GM21526 (cell line): ENCODE results near the gene CTDSPL.
"Not testable (repeated sequence)": the region's sequence is repeated elsewhere in the genome, so short reads cannot be mapped to it uniquely, and the experiment has no call there.

ENCODE experiments used
- ATAC-seq: cut with Tn5 transposase; IDR thresholded peaks from one replicate; pipeline ENCODE4 v1.9.1; 2021; ENCODE audit warnings: moderate library complexity; ENCODE audit not compliant: unreplicated experiment, low FRiP score

The CTDSPL gene

GRCh38 chr3:37861620-37862041 is at the start of gene CTDSPL:
Gene CTDSPL, plus strand, starts transcription at chr3:37861880. Its CDS starts 320 bp downstream, at chr3:37862200.
- no peak for ATAC-seq

DNA sequence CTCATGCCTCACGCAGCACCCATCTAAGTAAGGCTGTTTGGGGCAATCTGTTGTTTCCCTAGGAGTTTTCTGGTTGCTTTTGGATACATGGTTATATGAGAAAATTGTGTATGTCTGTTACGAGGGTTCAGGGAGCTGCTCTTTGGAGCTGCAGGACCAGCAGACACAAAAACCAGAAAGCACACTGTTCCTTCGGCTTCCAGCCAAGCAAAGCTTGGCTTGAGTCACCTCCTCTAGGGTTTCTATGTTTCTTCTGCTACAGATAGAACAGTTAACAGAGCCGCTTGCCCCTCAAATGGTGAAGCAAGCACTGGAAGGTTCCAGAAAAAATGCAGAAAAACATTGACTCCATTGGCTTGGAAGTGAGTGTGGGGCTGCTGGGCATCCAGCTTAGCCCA is 49.2 kb upstream of the CTDSPL start:
- no peak for ATAC-seq

- ATAC-seq, result peak; percentile 51
Measured at GRCh38 chr3:37813403-37813802, 48.3 kb upstream of the CTDSPL start.

- no peak for ATAC-seq
Measured at GRCh38 chr3:37814547-37814946, 47.1 kb upstream of the CTDSPL start.

DNA sequence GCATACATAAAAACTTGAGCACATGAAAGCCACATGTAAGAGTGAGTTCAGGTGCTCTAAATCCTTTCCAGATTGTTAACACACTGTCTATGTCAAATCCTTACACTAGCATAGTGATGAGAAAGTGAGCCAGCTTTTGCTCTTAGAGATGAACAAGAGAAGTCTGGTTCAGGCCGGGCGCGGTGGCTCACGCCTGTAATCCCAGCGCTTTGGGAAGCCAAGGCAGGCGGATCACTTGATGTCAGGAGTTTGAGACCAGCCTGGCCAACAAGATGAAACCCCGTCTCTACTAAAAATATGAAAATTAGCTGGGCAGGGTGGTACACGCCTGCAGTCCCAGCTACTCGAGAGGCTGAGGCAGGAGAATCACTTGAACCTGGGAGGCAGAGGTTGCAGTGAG is 46.5 kb upstream of the CTDSPL start:
- not testable (repeated sequence) for ATAC-seq

DNA sequence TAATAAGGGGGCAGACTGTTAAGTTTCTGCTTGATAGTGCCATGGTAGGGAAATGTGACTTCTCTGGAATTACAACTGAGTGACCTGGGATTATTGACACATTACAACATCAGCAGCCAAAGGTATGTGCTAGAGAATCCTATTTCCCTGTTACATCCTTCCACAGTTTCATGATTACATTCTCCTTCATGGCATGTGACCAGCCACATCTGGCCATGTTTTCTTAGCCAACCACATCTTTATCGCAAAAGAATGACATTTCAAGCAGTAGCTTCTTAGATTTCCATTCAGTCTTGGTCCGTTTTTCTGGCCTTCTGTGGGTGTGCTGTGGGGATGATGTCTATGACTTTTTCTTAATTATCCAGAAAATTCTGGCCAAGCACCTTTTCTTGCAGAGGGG is 45.4 kb upstream of the CTDSPL start:
- no peak for ATAC-seq

DNA sequence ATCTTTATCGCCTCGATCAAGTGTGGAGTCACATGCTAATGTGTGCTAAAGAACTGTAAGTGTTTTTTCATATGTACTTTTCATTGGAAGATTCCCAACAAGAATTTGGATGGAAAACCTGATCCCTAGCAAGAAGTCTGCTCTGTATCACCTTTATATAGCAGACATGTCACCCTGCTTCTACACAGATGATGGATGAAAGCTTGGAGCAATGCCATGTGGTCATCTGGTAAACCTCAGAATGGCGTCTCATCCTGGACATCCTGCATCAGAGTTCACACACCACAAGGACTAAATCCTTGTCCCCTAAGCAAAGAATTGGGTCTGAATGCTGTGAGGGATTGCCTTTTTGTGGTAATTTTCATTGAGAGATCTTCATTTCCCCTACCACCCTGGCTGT is 42.1 kb upstream of the CTDSPL start:
- ATAC-seq, result no peak

DNA sequence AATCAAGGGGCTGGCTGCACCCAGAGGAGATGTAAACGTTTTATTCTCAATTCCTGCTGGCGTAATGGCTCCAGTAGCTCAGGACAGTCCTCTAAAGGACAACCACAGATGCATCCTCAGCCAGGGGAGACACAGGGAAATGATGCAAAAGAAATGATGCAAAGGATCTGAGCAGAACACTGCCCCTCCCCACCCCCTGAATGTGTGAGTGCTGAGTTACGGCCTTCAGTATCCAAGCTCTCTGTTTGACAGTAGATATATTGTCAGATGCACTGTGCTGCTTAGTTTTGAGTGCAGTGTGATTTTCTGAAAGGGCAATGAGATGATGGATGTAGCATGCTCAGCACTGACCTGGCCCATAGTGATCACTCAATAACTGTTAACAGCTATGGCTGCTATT is 41.4 kb upstream of the CTDSPL start:
- no peak for ATAC-seq

DNA sequence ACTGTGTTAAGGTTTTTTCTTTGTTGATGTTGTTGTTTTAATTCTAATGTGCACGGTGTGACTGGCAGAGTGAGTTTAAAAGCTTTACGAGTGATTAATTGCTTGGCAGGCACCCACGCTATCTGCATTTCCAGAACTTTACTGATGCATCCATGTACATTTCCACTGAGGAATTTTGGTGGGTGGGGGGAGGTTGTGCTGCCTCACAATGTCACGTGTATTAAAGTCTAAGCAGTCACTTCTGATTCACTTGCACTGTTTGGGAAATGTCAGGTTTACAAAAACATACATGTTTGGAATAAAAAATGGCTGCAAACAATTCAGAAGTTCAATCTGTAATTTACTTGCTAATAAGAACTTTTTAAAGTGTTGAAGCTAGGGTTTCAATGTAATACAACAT is 38.5 kb upstream of the CTDSPL start:
- ATAC-seq, result no peak

DNA sequence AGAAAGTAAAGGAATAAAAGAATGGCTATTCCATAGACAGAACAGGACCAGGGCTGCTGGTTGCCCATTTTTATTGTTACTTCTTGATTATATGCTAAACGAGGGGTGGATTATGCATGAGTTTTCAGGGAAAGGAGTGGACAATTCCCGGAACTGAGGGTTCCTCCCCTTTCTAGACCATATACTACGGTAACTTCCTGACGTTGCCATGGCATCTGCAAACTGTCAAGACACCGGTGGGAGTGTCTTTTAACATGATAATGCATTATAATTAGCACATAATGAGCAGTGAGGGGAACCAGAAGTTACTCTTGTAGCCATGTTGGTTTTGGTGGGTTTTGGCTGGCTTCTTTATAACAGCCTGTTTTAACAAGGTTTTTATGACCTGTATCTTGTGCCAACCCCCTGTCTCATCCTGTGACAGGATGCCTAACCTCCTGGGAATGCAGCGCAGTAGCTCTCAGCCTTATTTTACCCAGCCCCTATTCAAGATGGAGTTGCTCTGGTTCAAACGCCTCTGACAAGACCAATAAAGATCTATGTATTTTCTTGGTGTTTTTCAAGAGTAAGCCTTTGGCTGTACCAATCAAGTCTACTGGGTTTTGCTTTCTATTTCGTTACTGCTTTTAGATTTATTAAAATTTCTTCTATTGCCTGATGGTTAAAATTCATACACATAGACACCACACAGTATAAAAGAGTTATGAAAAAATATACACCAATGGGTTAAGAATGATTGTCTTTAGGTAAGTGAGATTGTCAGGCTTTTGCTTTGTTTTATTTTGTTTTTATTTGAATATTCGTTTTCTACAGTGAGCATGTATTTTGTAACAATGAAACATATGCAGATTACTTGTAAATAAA is 37.4 kb upstream of the CTDSPL start:
- ATAC-seq, result no peak

GRCh38 chr3:37824954-37825328 is 36.7 kb upstream of the CTDSPL start:
- no peak for ATAC-seq

DNA sequence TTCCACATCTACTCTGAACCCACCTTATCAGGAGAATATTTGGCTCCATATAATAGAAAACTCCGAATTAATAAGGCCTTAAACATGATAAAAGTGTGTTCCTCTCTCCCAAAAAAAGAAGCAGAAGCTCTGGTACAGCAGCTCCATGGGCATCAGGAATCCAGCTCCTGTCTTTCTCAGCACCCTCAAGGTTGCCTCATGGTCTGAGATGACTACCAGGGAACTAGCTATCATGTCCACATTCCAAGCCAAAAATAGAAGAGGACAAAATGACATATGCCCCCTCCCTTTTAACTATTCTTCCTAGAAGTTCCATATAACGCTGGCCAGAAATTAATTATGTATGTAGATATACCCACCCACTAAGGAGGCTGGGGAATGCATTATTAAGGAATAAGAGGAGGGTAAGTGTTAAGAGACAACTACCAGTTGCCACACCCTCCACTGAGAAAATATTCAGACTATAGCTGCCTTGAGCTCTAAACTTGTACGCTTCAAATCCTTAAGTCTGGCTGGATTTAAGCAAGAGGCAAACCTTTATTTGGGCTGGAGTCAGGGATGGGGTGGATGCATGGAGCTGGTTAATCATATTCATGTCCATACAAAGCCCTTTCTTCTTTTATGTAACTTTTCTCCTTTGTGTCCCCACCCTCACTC is 35.8 kb upstream of the CTDSPL start:
- ATAC-seq, result no peak

GRCh38 chr3:37826502-37826901 is 35.2 kb upstream of the CTDSPL start:
- ATAC-seq, result no peak

- no peak for ATAC-seq
Measured at GRCh38 chr3:37826933-37827332, 34.7 kb upstream of the CTDSPL start.

- no peak for ATAC-seq
Measured at GRCh38 chr3:37832480-37832879, 29.2 kb upstream of the CTDSPL start.

- ATAC-seq, result no peak
Measured at GRCh38 chr3:37833302-37834186, 28.1 kb upstream of the CTDSPL start.

GRCh38 chr3:37836589-37836988 is 25.1 kb upstream of the CTDSPL start:
- no peak for ATAC-seq

DNA sequence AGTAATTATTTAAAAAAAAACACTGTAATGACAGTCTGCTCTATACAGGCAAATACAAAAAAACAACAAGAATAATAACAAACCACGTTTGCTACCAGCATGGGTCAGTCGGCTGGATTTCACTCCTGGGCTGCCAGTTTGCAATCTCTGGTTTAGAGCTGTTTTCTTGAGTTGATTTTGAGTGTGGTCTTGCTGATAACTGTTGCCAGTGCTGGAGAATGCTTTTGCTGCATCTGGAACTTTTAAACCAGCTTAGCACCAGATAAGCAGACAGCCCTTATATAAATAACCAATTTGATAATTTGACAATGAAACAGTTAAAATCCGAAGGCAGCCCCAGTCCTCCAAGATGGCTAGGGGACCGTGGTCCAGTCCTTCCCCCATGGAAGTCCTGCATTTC is 14.0 kb upstream of the CTDSPL start:
- ATAC-seq, result no peak

DNA sequence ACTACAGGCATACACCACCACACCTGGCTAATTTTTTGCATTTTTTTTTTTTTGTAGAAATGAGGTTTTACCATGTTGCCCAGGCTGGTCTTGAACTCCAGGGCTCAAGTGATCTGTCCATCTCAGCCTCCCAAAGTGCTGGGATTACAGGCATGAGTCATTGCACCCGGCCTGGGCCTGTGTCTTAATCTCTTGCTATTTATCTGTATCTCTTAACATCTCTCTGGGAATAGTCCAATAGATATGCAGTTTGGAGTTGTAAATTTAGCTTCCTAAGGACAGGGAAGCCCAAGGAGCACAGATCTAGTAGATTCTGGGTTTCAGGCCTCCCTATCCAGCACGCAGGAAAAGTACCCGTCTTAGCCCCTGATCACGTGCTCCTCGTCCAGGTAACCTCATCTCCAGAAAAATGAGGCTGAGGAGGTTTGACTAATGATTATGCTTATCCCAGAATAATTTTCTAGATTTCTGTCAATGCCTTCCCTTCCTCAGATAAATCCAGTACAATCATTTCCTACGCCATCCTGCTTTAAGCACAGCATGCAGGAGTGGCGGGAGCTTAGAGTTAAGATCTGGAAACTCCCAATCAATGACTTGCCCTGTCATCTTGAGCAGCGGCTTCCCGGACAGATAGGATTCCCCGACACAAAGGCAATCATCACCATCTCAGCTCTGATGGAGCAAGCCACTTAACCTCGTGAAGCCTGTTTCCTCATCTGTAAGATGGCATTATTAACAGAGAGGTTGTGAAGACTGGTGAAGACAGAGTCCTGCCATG is 12.3 kb upstream of the CTDSPL start:
- ATAC-seq, result no peak

GRCh38 chr3:37852097-37852496 is 9.6 kb upstream of the CTDSPL start:
- ATAC-seq, result no peak
